Memory B cell (primary cell): Measurements from ENCODE around the gene TSACC.

ENCODE experiments used
- ATAC-seq: fragments of 150-1000 bp; cut with Tn5 transposase; 2 replicates; pipeline ENCODE4 v1.10.0; 2021; ENCODE audit warnings: low read depth, mild to moderate bottlenecking, moderate library complexity
- DNase-seq, 2 donors: peaks; one replicate each; pipeline ENCODE4 v3.0.0; 2022; ENCODE audit warnings: low spot score in 2 of 2
- H3K27ac Mint-ChIP-seq: one replicate; pipeline ENCODE4 v1.8.0; 2022; ENCODE audit warnings: mild to moderate bottlenecking, moderate library complexity, mixed read lengths
- H3K27me3 Mint-ChIP-seq: one replicate; pipeline ENCODE4 v1.8.0; 2022; ENCODE audit warnings: mixed read lengths
- H3K36me3 Mint-ChIP-seq: one replicate; pipeline ENCODE4 v1.8.0; 2022; ENCODE audit warnings: mild to moderate bottlenecking, mixed read lengths
- H3K4me1 Mint-ChIP-seq: one replicate; pipeline ENCODE4 v1.8.0; 2022; ENCODE audit warnings: mixed read lengths
- H3K4me3 Mint-ChIP-seq: one replicate; pipeline ENCODE4 v1.8.0; 2022; ENCODE audit warnings: mild to moderate bottlenecking, moderate library complexity, mixed read lengths
- H3K9me3 Mint-ChIP-seq: one replicate; pipeline ENCODE4 v1.8.0; 2022; ENCODE audit warnings: mixed read lengths

TSACC gene

DNA sequence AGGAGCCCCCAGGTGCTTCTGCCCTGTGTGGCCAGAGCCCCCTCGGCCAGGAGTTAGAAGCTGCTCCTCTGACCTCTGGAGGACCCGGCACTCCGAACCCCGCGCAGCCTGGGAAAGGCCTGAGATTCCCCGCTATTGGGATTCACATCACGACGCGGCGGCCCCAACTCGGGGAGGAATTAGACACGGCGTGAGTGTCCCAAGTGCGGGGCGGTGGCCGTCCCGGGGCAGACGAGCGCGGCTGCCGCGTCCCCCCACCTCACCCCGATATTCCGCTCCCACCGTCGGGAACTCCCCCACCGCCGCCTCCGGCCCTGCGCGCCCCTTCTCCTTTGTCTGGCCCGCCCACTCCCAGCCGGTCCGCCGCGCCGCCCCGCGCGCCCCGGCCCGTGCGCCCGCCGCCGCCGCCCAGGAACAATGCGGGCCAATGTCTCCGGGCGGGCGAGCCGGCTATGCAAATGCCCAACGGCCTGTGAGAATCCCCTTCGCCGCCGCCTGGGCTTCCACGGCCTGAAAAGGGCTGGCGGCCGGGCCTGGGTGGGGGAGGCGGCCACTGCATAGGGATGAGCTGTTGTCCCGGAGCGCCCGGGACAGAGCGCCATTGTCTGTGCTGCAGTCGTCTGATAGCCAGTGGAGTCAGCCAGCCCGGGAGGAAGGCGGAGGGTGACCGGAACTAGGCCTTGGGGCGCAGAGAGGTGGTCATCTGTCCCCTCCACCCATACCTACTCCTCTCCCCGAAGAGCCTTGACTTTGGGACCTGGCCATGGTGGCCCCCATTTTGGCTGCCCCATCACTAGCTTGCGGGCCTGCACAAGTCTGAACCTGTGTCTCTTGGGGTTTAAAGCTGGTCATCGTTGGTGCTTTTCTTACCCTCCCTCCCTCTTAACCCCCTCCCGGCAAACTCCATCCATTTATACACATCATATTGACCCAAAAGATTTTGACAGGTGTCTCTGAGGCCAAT is 50.1 kb downstream of the TSACC start:
- no peak for DNase-seq

GRCh38 chr1:156389311-156389710 is 51.0 kb downstream of the TSACC start:
- no peaks in the 10 kb centered on the region for H3K36me3 Mint-ChIP-seq
- DNase-seq (no peak), ATAC-seq (no peak)
- H3K27me3 Mint-ChIP-seq = peaks cover 17% of the 10 kb centered on the region
- no peak overlapping the region for H3K4me3 Mint-ChIP-seq
- H3K4me1 Mint-ChIP-seq = peaks cover 6% of the 10 kb centered on the region
- no peaks in the 10 kb centered on the region for H3K9me3 Mint-ChIP-seq
- no peak overlapping the region for H3K27ac Mint-ChIP-seq

More for the DNA sequence above, 50.1 kb downstream of the TSACC start:
- Mint-ChIP-seq H3K4me1 (peaks cover 6% of the 10 kb centered on the region), H3K36me3 (no peaks in the 10 kb centered on the region), H3K27me3 (peaks cover 17% of the 10 kb centered on the region), H3K27ac (no peak overlapping the region), H3K9me3 (no peaks in the 10 kb centered on the region), H3K4me3 (peak overlapping the region; percentile 53)
- ATAC-seq = peak; percentile 23

DNA sequence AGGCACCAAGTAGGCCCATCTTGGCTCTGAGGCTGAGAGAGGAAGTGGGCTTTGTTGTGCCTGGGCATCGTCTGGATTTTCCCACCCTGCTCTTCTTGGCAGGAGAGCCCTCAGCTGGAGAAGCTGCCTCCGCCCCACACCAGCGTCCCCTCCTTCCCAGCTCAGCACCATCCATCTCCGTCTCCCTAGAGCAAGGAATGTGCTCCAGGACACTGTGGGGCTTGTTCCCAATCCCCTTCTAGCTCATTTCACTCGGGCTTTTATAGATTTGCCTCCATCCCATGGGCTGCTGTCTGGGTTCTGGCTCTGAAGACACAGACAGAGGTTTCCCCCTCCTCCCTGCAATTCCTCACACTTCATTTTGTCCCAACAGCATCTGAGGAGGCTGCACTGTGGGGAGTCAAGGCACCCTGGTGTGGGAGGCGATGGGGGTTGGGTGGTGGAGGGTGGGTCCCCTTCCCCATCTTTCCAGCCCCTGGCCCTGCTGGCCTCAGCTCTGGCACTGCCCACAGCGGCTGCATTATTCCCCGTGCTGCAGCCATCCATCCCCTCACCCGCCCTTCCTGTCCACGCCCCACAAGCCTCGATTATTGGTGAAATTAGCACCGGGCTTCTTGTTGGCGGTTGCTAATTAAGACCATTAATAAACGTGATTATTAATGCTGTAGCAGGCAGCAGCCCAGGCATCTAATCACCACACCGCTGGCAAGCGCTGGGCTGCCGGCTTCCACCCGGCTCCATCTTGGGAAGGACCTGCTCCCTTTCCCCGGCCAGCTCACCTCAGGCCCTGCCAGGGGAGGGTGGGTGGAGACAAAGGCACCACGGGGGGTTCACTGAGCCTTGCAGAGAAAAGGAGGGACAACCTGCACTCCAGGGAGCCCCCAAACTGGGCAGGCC is 52.4 kb downstream of the TSACC start:
- Mint-ChIP-seq H3K4me1 (peaks cover 10% of the 10 kb centered on the region), H3K36me3 (no peaks in the 10 kb centered on the region), H3K4me3 (no peak overlapping the region), H3K27ac (no peak overlapping the region), H3K27me3 (peaks cover 18% of the 10 kb centered on the region), H3K9me3 (peaks cover 2% of the 10 kb centered on the region)
- DNase-seq = no peak
- ATAC-seq = no peak

GRCh38 chr1:156391366-156391677 is 53.0 kb downstream of the TSACC start:
- peaks cover 7% of the 10 kb centered on the region for H3K4me1 Mint-ChIP-seq
- H3K27ac Mint-ChIP-seq = no peak overlapping the region
- peaks cover 2% of the 10 kb centered on the region for H3K9me3 Mint-ChIP-seq
- H3K27me3 Mint-ChIP-seq = peaks cover 18% of the 10 kb centered on the region
- no peak for DNase-seq
- ATAC-seq = no peak
- H3K36me3 Mint-ChIP-seq = no peaks in the 10 kb centered on the region
- no peak overlapping the region for H3K4me3 Mint-ChIP-seq

- Mint-ChIP-seq H3K9me3 (peaks cover 2% of the 10 kb centered on the region), H3K27me3 (peaks cover 18% of the 10 kb centered on the region), H3K36me3 (no peaks in the 10 kb centered on the region)
Observed at GRCh38 chr1:156391701-156392100, 53.4 kb downstream of the TSACC start.

DNA sequence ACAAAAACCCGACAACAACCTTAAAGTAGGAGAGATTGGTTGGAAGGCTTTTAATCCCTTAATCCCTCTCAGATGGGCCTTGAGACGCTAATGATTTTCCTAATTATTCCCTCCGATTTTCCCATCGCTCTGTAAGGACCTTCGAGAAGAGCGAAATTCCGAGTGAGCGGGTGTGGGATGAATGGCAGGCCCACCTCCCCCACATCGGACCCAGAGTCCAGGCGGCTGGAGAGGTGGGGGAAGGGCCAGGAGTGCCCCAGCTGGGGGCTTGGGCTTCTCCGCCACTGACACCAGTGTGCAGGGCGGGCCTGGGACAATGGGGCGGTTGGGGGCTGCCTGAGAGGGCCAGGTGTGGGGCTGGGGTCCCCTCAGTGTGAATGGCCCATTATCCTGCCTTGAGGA is 54.1 kb downstream of the TSACC start:
- Mint-ChIP-seq H3K4me3 (no peak overlapping the region), H3K27ac (no peak overlapping the region), H3K4me1 (peaks cover 5% of the 10 kb centered on the region), H3K9me3 (peaks cover 2% of the 10 kb centered on the region), H3K36me3 (no peaks in the 10 kb centered on the region), H3K27me3 (peaks cover 15% of the 10 kb centered on the region)
- DNase-seq = no peak
- no peak for ATAC-seq

More at GRCh38 chr1:156391701-156392100, 53.4 kb downstream of the TSACC start:
- DNase-seq = no peak
- no peak overlapping the region for H3K4me3 Mint-ChIP-seq
- H3K27ac Mint-ChIP-seq = no peak overlapping the region
- peaks cover 7% of the 10 kb centered on the region for H3K4me1 Mint-ChIP-seq
- no peak for ATAC-seq

GRCh38 chr1:156393095-156393494 is 54.8 kb downstream of the TSACC start:
- peaks cover 11% of the 10 kb centered on the region for H3K27me3 Mint-ChIP-seq
- no peak overlapping the region for H3K4me3 Mint-ChIP-seq
- no peaks in the 10 kb centered on the region for H3K36me3 Mint-ChIP-seq
- DNase-seq (no peak), ATAC-seq (no peak)
- peaks cover 2% of the 10 kb centered on the region for H3K9me3 Mint-ChIP-seq
- no peak overlapping the region for H3K27ac Mint-ChIP-seq
- peaks cover 5% of the 10 kb centered on the region for H3K4me1 Mint-ChIP-seq

GRCh38 chr1:156394082-156394481 is 55.8 kb downstream of the TSACC start:
- H3K27ac Mint-ChIP-seq = no peak overlapping the region
- H3K4me3 Mint-ChIP-seq = no peak overlapping the region
- DNase-seq = no peak
- no peaks in the 10 kb centered on the region for H3K36me3 Mint-ChIP-seq
- H3K4me1 Mint-ChIP-seq = peaks cover 8% of the 10 kb centered on the region
- peaks cover 2% of the 10 kb centered on the region for H3K9me3 Mint-ChIP-seq
- no peak for ATAC-seq
- peaks cover 11% of the 10 kb centered on the region for H3K27me3 Mint-ChIP-seq

DNA sequence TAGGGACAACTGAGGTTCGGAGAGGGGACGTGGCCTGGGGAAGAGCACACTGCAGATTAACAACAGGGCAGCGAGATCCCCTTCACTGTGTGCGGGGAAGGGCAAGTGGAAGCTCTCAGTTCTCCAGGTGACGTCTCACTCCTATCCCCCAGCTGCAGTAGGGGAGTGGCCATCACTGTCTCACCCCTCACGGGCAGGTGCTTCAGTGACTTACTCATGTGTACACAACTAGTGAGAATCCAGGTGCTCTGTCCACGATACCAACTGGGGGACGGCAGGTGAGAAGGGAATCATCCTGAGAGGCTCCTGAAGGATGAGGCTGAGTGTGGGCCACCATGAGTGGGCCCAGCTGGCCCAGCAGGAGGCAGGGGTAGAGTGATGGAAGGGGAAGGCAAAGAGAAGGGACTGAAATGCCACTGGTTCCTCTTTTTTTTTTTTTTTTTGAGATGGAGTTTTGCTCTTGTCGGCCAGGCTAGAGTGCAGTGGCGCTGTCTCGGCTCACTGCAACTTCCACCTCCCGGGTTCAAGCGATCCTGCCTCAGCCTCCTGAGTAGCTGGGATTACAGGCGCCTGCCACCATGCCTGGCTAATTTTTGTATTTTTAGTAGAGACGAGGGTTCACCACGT is 56.6 kb downstream of the TSACC start:
- ATAC-seq (peak; percentile 75), DNase-seq (no peak)
- Mint-ChIP-seq H3K4me3 (no peak overlapping the region), H3K27me3 (peaks cover 11% of the 10 kb centered on the region), H3K36me3 (no peaks in the 10 kb centered on the region), H3K27ac (no peak overlapping the region), H3K4me1 (peaks cover 12% of the 10 kb centered on the region), H3K9me3 (peaks cover 2% of the 10 kb centered on the region)
